Esophagus squamous epithelium (tissue), 5 donors: ENCODE data around the gene SHOX. TPM values are rescaled to one million over a fixed set of nuclear protein-coding genes. Genes with fewer than 3 reads are reported as not detected.

Experiments used
- DNase-seq: peaks from one replicate; lab custom pipeline; 2025; lab: John Stamatoyannopoulos, UW
- H3K27ac ChIP-seq, 4 donors: fragments of 200-600 bp; sonication (generic); one replicate each; pipeline ENCODE4 v1.5.1; 2016 to 2019; ENCODE audit warnings: mild to moderate bottlenecking in 1 of 4
- H3K27me3 ChIP-seq, 4 donors: fragments of 200-600 bp; sonication (generic); 1 replicate in 3 of 4; 2 replicates in 1 of 4; pipeline versions ENCODE4 v1.5.1 to v1.6.0; 2017 to 2021; ENCODE audit warnings: antibody characterized with exemption in 1 of 4
- H3K36me3 ChIP-seq, 3 donors: fragments of 200-600 bp; sonication (generic); one replicate each; pipeline ENCODE4 v1.5.1; 2016 to 2019
- H3K4me1 ChIP-seq, 3 donors: fragments of 200-600 bp; sonication (generic); one replicate each; pipeline ENCODE4 v1.5.1; 2017 to 2019
- H3K4me3 ChIP-seq, 4 donors: fragments of 200-600 bp; sonication (generic); 1 replicate in 3 of 4; 2 replicates in 1 of 4; pipeline ENCODE4 v1.5.1; 2016 to 2019; ENCODE audit warnings: mild to moderate bottlenecking in 2 of 4, moderate library complexity in 1 of 4
- H3K9me3 ChIP-seq, 3 donors: fragments of 200-600 bp; sonication (generic); one replicate each; pipeline ENCODE4 v1.5.1; 2016 to 2019
- CTCF ChIP-seq, 6 experiments: fragments of 450-650 bp in 4 of 6; fragments of 200-600 bp in 2 of 6; sonication (generic) in 2 of 6; IDR thresholded peaks; one replicate each; pipeline ENCODE4 v1.5.1; 2016 to 2019; ENCODE audit warnings: antibody characterized with exemption in 6 of 6, mild to moderate bottlenecking in 4 of 6, moderate library complexity in 4 of 6
- POLR2A ChIP-seq, 4 donors: fragments of 450-650 bp; IDR thresholded peaks; one replicate each; pipeline ENCODE4 v1.6.1; 2017; ENCODE audit warnings: antibody characterized with exemption in 4 of 4, mild to moderate bottlenecking in 4 of 4, moderate library complexity in 3 of 4
- WGBS, 2 donors: methylation state at CpG; one replicate each; pipeline ENCODE4 v1.1.5; 2018; 5-methylcytosine and 5-hydroxymethylcytosine counted together
- intact Hi-C: fragments of 100-400 bp; cut with DNase I; formaldehyde crosslinking; loops from one replicate; pipeline ENCODE4 v1.15.0; 2022
- total RNA-seq, 4 donors: library from RNA; depleted of rRNA; stranded (reverse); fragments of >200 nt; gene quantifications; one replicate each; pipeline ENCODE4 v1.1.0, GENCODE V29; 2016
- donor health status: DM: yes; HTN: yes; CAD: no.

The SHOX gene
- total RNA-seq, 4 donors from 2014 or later: 0.19 TPM; not detected in 3

GRCh38 chrX:636981-637659 lies 6.5 kb downstream of the SHOX start:
- H3K27me3 ChIP-seq: peaks cover 0 to 93% (median 12%) of the 10 kb centered on the region in 4 donors
- no peak for DNase-seq
- H3K4me1 ChIP-seq: peaks cover 0 to 17% (median 0%) of the 10 kb centered on the region in 3 donors
- no peaks in the 10 kb centered on the region for H3K36me3 ChIP-seq
- intact Hi-C loops: no loop called here
- no peak overlapping the region for H3K27ac ChIP-seq
- 10 to 11% methylated on average over 27 of the region's 27 CpGs for WGBS, 2 donors
- H3K9me3 ChIP-seq: no peaks in the 10 kb centered on the region
- TF ChIP-seq CTCF (IDR thresholded peaks at IDR 0.05) (no peak), POLR2A (IDR thresholded peaks at IDR 0.05) (no peak)
- H3K4me3 ChIP-seq: no peak overlapping the region

- Histone ChIP-seq H3K36me3 (no peaks in the 10 kb centered on the region), H3K9me3 (no peaks in the 10 kb centered on the region), H3K4me1 (peaks cover 0 to 17% (median 0%) of the 10 kb centered on the region in 3 donors), H3K27ac (no peak overlapping the region), H3K4me3 (peak overlapping the region in 1 of 4 donors; percentile 6), H3K27me3 (peaks cover 0 to 93% (median 12%) of the 10 kb centered on the region in 4 donors)
- 9 to 10% methylated on average over 27 to 28 of the region's 29 CpGs for WGBS, 2 donors
- no peak for DNase-seq
- intact Hi-C loops: no loop called here
- TF ChIP-seq CTCF (IDR thresholded peaks at IDR 0.05) (no peak), POLR2A (IDR thresholded peaks at IDR 0.05) (no peak)
Observed at GRCh38 chrX:637660-638481, 7.3 kb downstream of the SHOX start.

DNA sequence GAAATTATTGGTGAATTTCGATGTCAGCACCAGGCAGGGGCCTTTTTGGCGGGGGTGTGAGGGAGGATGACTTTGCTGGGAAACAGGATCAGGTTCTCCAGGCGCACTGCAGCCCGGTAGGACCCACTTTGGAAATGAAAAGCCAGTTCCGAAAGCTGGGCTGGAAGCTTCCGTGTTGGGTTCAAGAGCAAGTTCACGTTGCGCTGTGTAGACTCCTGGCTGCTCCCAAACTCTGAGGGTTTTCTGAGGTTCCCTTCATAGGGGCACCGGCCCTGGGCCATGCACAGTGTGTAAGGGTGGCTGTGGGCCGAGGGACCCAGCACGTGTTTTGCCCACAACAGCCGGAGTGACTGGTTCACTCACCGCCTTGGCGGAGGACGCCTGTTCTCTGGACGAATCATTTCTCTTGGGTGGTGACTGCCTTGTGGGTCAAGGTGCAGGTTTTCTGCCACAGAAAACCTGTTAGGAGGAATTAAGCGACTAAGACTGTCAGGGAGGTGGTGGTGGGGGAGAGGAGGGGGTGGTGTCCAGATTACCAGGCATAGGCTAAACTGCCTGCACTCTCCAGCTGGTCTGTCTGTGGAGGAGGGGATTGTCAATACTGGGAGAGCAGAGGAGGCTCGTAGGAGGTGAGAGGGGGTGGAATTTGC lies 8.0 kb downstream of the SHOX start:
- intact Hi-C loops: no loop called here
- H3K9me3 ChIP-seq: no peaks in the 10 kb centered on the region
- no peak overlapping the region for H3K4me3 ChIP-seq
- peaks cover 0 to 17% (median 0%) of the 10 kb centered on the region in 3 donors for H3K4me1 ChIP-seq
- TF ChIP-seq CTCF (IDR thresholded peaks at IDR 0.05): no peak
- no peak for TF ChIP-seq POLR2A (IDR thresholded peaks at IDR 0.05)
- WGBS, 2 donors: 0 to 18% methylated on average over 2 to 6 of the region's 18 CpGs
- DNase-seq: no peak
- H3K27ac ChIP-seq: no peak overlapping the region
- H3K36me3 ChIP-seq: no peaks in the 10 kb centered on the region
- H3K27me3 ChIP-seq: peaks cover 0 to 93% (median 9%) of the 10 kb centered on the region in 4 donors

GRCh38 chrX:639151-639550 lies 8.6 kb downstream of the SHOX start:
- H3K4me1 ChIP-seq: peaks cover 0 to 17% (median 0%) of the 10 kb centered on the region in 3 donors
- TF ChIP-seq CTCF (IDR thresholded peaks at IDR 0.05) (no peak), POLR2A (IDR thresholded peaks at IDR 0.05) (no peak)
- H3K36me3 ChIP-seq: no peaks in the 10 kb centered on the region
- peaks cover 0 to 93% (median 9%) of the 10 kb centered on the region in 4 donors for H3K27me3 ChIP-seq
- H3K27ac ChIP-seq: no peak overlapping the region
- H3K9me3 ChIP-seq: no peaks in the 10 kb centered on the region
- WGBS, 2 donors: 7 to 8% methylated on average over 2 to 8 of the region's 9 CpGs
- H3K4me3 ChIP-seq: no peak overlapping the region
- DNase-seq: no peak
- intact Hi-C loops: no loop called here
